Activated CD8-positive, alpha-beta T cell treated with anti-CD3 and anti-CD28 coated beads for 36 hours (primary cell): Measurements from ENCODE around the gene YTHDF1. TPM values are rescaled to one million over a fixed set of nuclear protein-coding genes. Genes with fewer than 3 reads are reported as not detected.

ENCODE experiments used
- ATAC-seq: fragments of 200-7000 bp; cut with Tn5 transposase; one replicate; pipeline ENCODE4 v1.10.0; 2021; ENCODE audit warnings: mild to moderate bottlenecking, moderate library complexity
- CTCF ChIA-PET: fragments of 350-600 bp; sonication (Branson Sonifier 250); formaldehyde crosslinking; loops from one replicate; lab custom pipeline; 2021; ENCODE audit warnings: antibody characterized with exemption; lab: Charles Lee
- POLR2A ChIA-PET: fragments of 350-600 bp; sonication (Branson Sonifier 250); formaldehyde crosslinking; loops from one replicate; lab custom pipeline; 2021; ENCODE audit warnings: antibody characterized with exemption; lab: Charles Lee
- DNase-seq: peaks from one replicate; pipeline ENCODE4 v3.0.0-alpha.2; 2020
- H3K27ac Mint-ChIP-seq: one replicate; pipeline ENCODE4 v1.8.0; 2021; ENCODE audit warnings: mild to moderate bottlenecking, mixed read lengths
- H3K27me3 Mint-ChIP-seq: one replicate; pipeline ENCODE4 v1.8.0; 2021; ENCODE audit warnings: mixed read lengths
- H3K36me3 Mint-ChIP-seq: one replicate; pipeline ENCODE4 v1.8.0; 2021; ENCODE audit warnings: low read depth, mixed read lengths
- H3K4me1 Mint-ChIP-seq: one replicate; pipeline ENCODE4 v1.8.0; 2021; ENCODE audit warnings: low read depth, mixed read lengths
- H3K4me3 Mint-ChIP-seq: one replicate; pipeline ENCODE4 v1.8.0; 2021; ENCODE audit warnings: mild to moderate bottlenecking, moderate library complexity, mixed read lengths
- H3K9me3 Mint-ChIP-seq: one replicate; pipeline ENCODE4 v1.8.0; 2021; ENCODE audit warnings: mixed read lengths
- intact Hi-C: fragments of 100-400 bp; cut with micrococcal nuclease; formaldehyde crosslinking; loops from one replicate; pipeline ENCODE4 v1.10.0; 2022
- total RNA-seq, 2 experiments: library from RNA; stranded (reverse); gene quantifications; one replicate each; pipeline ENCODE4 v1.2.3, GENCODE V29; 2021
- TF ChIP-seq, protein P1 (sequence below): fragments of 200-600 bp; IDR thresholded peaks from one replicate; pipeline ENCODE4 v1.8.0; 2022; ENCODE audit warnings: antibody characterized with exemption, mild to moderate bottlenecking

YTHDF1 gene
- total RNA-seq, 2 experiments from 2014 or later: 31.0 TPM

DNA sequence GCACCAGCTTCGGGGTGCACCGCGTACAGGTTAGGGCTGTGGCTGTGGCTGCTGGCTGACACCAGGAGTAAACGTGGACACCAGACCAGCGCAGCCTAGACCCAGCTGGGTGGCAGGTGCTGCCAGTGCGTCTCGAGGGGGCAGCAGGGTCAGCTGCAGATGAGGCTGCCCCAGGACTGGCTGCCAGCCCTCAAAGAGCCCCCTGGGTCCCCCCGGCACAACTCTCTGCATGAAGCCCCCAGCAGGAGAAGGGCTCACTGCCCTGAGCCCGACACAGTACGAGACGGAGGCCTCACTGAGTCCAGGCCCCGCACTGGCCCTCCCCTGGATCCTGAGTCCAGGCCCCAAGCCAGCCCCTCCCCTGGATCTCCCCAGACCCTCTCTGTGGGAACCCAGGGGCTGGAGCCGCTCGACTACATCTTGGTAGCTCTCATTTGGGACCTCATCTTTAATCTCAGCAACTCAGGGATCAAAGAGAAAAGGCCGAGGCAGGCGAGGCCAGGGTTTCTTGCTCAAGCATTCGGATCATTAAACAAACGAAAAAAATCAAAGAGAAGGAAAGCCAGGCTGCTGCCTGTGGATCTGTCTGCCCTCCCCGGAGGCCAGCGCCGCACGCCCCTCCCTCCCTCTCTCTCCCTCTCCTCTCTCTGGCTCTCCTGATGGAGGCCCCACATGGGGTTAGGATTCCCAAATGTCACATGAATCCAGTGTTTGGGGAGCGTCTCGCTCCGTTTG is 45.3 kb upstream of the YTHDF1 start:
- H3K27ac Mint-ChIP-seq: no peak overlapping the region
- H3K27me3 Mint-ChIP-seq: peaks cover 18% of the 10 kb centered on the region
- ChIA-PET CTCF (no interaction called here), POLR2A (no interaction called here)
- intact Hi-C loops: no loop called here
- no peaks in the 10 kb centered on the region for H3K9me3 Mint-ChIP-seq
- H3K36me3 Mint-ChIP-seq: no peaks in the 10 kb centered on the region
- H3K4me1 Mint-ChIP-seq: peaks cover 7% of the 10 kb centered on the region
- TF ChIP-seq, protein P1, sequence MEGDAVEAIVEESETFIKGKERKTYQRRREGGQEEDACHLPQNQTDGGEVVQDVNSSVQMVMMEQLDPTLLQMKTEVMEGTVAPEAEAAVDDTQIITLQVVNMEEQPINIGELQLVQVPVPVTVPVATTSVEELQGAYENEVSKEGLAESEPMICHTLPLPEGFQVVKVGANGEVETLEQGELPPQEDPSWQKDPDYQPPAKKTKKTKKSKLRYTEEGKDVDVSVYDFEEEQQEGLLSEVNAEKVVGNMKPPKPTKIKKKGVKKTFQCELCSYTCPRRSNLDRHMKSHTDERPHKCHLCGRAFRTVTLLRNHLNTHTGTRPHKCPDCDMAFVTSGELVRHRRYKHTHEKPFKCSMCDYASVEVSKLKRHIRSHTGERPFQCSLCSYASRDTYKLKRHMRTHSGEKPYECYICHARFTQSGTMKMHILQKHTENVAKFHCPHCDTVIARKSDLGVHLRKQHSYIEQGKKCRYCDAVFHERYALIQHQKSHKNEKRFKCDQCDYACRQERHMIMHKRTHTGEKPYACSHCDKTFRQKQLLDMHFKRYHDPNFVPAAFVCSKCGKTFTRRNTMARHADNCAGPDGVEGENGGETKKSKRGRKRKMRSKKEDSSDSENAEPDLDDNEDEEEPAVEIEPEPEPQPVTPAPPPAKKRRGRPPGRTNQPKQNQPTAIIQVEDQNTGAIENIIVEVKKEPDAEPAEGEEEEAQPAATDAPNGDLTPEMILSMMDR: no peak
- ATAC-seq (no peak), DNase-seq (no peak)
- H3K4me3 Mint-ChIP-seq: no peak overlapping the region

DNA sequence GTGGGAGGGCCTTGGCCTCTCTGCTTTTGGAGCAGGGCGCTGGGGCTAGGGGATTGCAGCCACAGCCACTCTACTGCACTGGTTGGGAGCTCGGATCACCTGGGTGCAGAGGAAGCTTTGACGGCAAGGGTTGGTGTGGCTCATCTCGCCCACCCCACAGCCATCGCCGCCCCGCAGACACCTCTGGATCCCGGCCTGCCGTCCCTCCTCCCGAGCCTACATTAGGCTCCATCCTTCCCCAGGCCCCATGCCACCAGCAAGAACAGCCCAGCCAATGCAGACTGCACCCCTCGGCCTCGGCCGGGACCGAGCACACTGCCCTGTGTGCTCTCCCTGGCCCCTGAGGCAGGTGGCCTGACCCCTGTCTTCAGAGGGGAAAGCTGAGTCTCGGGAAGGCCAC is 44.6 kb upstream of the YTHDF1 start:
- DNase-seq (no peak), ATAC-seq (no peak)
- ChIA-PET CTCF (no interaction called here), POLR2A (interaction anchor here (0.6 kb wide), 1 partner anchor 363 kb away, joined by 3 read pairs; no protein-coding TSS in a partner anchor)
- no peaks in the 10 kb centered on the region for H3K36me3 Mint-ChIP-seq
- no peak overlapping the region for H3K4me3 Mint-ChIP-seq
- peaks cover 18% of the 10 kb centered on the region for H3K27me3 Mint-ChIP-seq
- no peak overlapping the region for H3K27ac Mint-ChIP-seq
- H3K4me1 Mint-ChIP-seq: peaks cover 7% of the 10 kb centered on the region
- H3K9me3 Mint-ChIP-seq: no peaks in the 10 kb centered on the region
- TF ChIP-seq, protein P1: no peak
- intact Hi-C loops: no loop called here

DNA sequence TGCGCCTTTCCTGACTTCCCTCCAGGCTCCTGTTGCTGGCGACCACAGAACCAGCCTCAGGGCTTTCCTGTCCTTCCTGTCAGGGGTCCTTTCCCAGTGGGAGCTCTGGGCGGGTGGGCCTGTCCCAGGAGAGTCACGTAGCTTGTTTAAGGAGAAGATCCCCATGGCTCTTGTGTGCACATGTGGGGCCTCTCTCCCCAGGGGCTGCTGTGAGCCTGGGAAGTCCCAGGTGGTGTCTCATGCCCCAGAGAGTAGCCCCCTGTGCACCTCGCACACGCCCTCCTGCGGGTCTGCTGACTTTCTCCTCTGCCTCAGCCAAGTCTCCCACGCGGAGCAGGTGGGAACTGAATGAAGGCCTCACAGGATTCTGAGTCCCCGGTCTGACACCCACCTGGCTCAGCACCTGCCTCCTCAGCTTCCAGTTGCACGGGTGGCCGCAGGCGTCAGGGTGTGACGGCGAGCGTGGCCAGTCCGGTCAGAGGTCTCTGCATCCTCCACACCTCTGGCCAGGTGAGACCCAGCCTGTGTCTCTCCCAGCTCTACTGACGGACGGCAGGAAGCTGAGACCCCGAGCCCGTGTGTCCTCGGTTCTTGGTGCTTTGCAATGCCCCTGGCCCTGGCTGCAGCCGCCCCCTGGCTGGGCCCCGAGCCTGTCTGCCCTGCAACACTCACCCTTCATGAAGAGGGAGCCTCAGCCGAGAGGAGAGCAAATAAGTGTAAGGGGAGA is 44.0 kb upstream of the YTHDF1 start:
- CTCF ChIA-PET: no interaction called here
- peaks cover 24% of the 10 kb centered on the region for H3K27me3 Mint-ChIP-seq
- intact Hi-C loops: no loop called here

DNA sequence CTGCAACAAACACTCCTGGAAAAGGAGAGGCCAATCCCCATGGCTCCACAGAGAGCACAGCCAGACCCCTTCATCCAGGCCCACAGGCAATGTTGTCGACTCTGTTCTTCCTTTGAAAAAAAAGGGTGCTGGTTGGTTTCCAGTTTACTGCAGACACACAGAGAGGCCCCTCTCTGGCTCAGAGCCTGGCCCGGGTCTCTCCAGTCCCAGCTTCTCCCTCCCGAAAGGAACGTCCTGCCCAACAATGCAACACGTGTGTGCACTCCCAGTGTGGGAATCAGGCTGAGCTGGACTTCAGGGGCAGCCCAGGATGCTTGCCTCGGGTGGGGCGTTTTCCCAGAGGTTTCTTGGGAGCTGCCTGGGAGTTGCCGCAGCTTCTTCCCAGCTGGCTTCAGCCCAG is 42.9 kb upstream of the YTHDF1 start:
- ChIA-PET CTCF (no interaction called here), POLR2A (no interaction called here)
- DNase-seq (no peak), ATAC-seq (no peak)
- intact Hi-C loops: no loop called here
- H3K4me3 Mint-ChIP-seq: no peak overlapping the region
- no peaks in the 10 kb centered on the region for H3K36me3 Mint-ChIP-seq
- H3K9me3 Mint-ChIP-seq: no peaks in the 10 kb centered on the region
- peaks cover 25% of the 10 kb centered on the region for H3K27me3 Mint-ChIP-seq
- H3K4me1 Mint-ChIP-seq: peaks cover 7% of the 10 kb centered on the region
- no peak overlapping the region for H3K27ac Mint-ChIP-seq
- TF ChIP-seq, protein P1: no peak

More for the DNA sequence above, 44.0 kb upstream of the YTHDF1 start:
- POLR2A ChIA-PET: interaction anchor here (0.6 kb wide), 1 partner anchor 362 kb away, joined by 3 read pairs; no protein-coding TSS in a partner anchor
- TF ChIP-seq, protein P1: no peak
- Mint-ChIP-seq H3K9me3 (no peaks in the 10 kb centered on the region), H3K4me1 (peaks cover 7% of the 10 kb centered on the region), H3K4me3 (no peak overlapping the region), H3K36me3 (no peaks in the 10 kb centered on the region), H3K27ac (no peak overlapping the region)
- ATAC-seq (no peak), DNase-seq (no peak)

DNA sequence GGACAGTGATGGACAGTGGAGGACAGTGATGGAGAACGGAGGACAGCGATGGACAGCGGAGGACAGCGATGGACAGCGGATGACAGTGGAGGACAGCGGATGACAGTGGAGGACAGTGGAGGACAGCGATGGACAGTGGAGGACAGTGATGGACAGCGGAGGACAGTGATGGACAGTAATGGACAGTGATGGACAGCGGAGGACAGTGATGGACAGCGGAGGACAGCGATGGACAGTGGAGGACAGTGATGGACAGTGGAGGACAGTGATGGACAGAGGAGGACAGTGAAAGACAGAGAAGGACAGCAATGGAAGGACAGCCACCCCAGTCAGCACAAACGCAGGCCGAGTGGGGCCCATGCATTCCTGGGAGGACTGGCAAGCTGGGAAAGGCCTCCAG is 41.7 kb upstream of the YTHDF1 start:
- Mint-ChIP-seq H3K4me1 (peaks cover 11% of the 10 kb centered on the region), H3K27me3 (peaks cover 28% of the 10 kb centered on the region), H3K4me3 (no peak overlapping the region), H3K36me3 (no peaks in the 10 kb centered on the region), H3K9me3 (no peaks in the 10 kb centered on the region), H3K27ac (no peak overlapping the region)
- ChIA-PET POLR2A (no interaction called here), CTCF (no interaction called here)
- TF ChIP-seq, protein P1: no peak
- no peak for ATAC-seq
- intact Hi-C loops: no loop called here
- DNase-seq: no peak
